Measurements from ENCODE around the gene SET. TPM values are rescaled to one million over a fixed set of nuclear protein-coding genes. Genes with fewer than 3 reads are reported as not detected.
A peak's percentile ranks its signal among the peaks of the same experiment; 100 is the strongest.

The SET gene
- total and polyA plus RNA-seq, 2 donors (not counting 1 experiment from before 2014, with no cell fraction given) = 54.9 to 309 TPM

DNA sequence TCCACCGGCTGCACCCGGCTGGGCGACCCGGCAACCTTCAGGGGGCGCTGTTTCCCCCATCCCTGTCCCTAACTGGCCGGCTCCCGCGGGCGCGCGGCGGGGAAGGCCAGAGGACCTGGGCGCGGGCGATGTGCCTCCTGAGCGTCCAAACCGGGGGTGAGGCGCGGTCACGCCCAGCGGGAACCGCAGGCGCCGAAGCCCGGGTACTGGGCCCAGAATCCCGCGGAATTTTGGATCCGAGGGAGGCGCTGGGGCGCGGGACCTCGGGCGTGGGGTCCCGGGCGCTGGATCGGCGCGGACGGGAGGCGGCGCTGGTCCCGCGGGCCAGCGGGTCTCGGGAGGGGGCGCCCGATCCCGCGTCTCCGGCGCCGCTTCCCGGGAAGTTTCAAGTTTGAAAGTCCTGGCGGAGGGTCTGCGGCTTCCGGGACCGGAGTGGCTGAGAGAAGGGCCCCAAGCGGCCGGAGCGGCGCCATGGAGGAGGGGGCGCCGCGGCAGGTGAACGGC, 13.5 kb downstream of the SET start, which contains the start of gene PKN3:
Gene PKN3, plus strand, starts transcription at position 59 of the 504 bp plus-strand sequence. Its CDS starts 413 bp downstream, at position 472.
- Mint-ChIP-seq H3K9me3 (ENCODE audit: insufficient read depth) (no peaks in the 10 kb centered on the region), H3K27ac (peak within 1 kb of the TSS; percentile 76), H3K27me3 (no peaks in the 10 kb centered on the region), H3K4me3 (peak within 1 kb of the TSS; percentile 91), H3K4me1 (peaks cover 10% of the 10 kb centered on the region)
- intact Hi-C loops (cut with micrococcal nuclease) = loop anchor here (1.0 to 5.0 kb wide), 3 partner anchors 18 to 226 kb away; partner anchors contain the start of gene DYNC2I2
- Histone ChIP-seq H3K4me1 (ENCODE audit: control insufficient read depth in 2 of 2, insufficient read depth in 2 of 2, low read length in 2 of 2) (peaks cover 9 to 17% of the 10 kb centered on the region in 2 donors), H2AFZ (ENCODE audit: insufficient read depth, low read depth, low read length, poor library complexity, severe bottlenecking) (peak within 1 kb of the TSS; percentile 88), H3K9me3 (ENCODE audit: control extremely low read depth in 1 of 3, control insufficient read depth in 2 of 3, insufficient read depth in 1 of 3, low read length in 2 of 3) (no peaks in the 10 kb centered on the region), H3K27me3 (replicated peaks in 1 of 4; ENCODE audit: control extremely low read depth in 1 of 4, control insufficient read depth in 3 of 4, insufficient read depth in 4 of 4, low read length in 3 of 4) (no peaks in the 10 kb centered on the region), H3K4me3 (ENCODE audit: control extremely low read depth in 1 of 5, extremely low read depth in 1 of 5, insufficient read depth in 1 of 5, low read depth in 2 of 5, low read length in 4 of 5) (peak within 1 kb of the TSS; percentile 11 to 83 (median 67)), H3K79me2 (ENCODE audit: control insufficient read depth, insufficient read depth, low read length) (no peaks in the 10 kb centered on the region), H4K20me1 (ENCODE audit: control insufficient read depth, insufficient read depth, low read length, poor library complexity, severe bottlenecking) (no peaks in the 10 kb centered on the region), H3K36me3 (replicated peaks in 1 of 2; ENCODE audit: control extremely low read depth in 1 of 2, control insufficient read depth in 1 of 2, extremely low read depth in 1 of 2, insufficient read depth in 2 of 2, low read length in 1 of 2) (peaks cover 0 to under 1% of the 10 kb centered on the region in 2 experiments), H3K4me2 (replicated peaks; ENCODE audit: low read depth, low read length, poor library complexity, severe bottlenecking) (peak within 1 kb of the TSS; percentile 98), H3K9ac (ENCODE audit: low read length) (peak within 1 kb of the TSS; percentile 77), H3K27ac (ENCODE audit: low read length in 2 of 2) (no peak within 1 kb of the TSS)
- ATAC-seq (ENCODE audit: low read depth) (peak; percentile 89), DNase-seq (peak; percentile 89)
- POLR2A ChIA-PET = interaction anchor here (0.6 to 1.0 kb wide), 4 partner anchors 12 to 177 kb away, joined by 3 to 5 read pairs (median 3); partner anchors contain the start of gene ZDHHC12
- TF ChIP-seq CTCF (IDR thresholded peaks at IDR 0.05) (peak; percentile 96), EZH2 (IDR thresholded peaks at IDR 0.05; ENCODE audit: borderline replicate concordance, insufficient read depth, low read depth, low read length, poor library complexity, severe bottlenecking) (no peak)
- under 1% methylated on average over 65 of the region's 65 CpGs for WGBS (ENCODE audit: insufficient coverage)
- CTCF ChIA-PET = interaction anchor here (0.6 to 1.4 kb wide), 17 partner anchors 8 to 246 kb away, joined by 3 to 13 read pairs (median 4); partner anchors contain the start of genes ENDOG and ZDHHC12

Data from B cell (primary cell).